ENCODE data around the gene RTP5. TPM values are rescaled to one million over a fixed set of nuclear protein-coding genes. Genes with fewer than 3 reads are reported as not detected.
"Not testable (repeated sequence)": the region's sequence is repeated elsewhere in the genome, so short reads cannot be mapped to it uniquely, and the experiment has no call there.

The RTP5 gene
- total RNA-seq, 2 donors from 2014 or later, result 0.10 TPM; not detected in 1

DNA sequence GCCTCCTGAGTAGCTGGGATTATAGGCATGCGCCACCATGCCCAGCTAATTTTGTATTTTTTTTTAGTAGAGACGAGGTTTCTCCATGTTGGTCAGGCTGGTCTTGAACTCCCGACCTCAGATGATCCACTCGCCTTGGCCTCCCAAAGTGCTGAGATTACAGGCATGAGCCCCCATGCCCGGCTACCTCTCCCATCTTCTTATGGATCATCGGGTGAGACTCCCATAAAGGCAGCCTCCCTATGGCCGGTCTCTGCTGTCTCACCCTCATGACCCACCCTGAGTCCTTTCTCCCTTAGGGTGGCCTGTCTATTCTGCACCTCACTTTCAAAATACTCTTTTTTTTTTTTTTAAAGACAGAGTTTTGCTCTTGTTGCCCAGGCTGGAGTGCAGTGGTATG, 38.3 kb downstream of the RTP5 start:
- peak; percentile 40 for DNase-seq (ENCODE audit: low spot score)
- intact Hi-C loops (cut with DNase I), result not testable (repeated sequence)

DNA sequence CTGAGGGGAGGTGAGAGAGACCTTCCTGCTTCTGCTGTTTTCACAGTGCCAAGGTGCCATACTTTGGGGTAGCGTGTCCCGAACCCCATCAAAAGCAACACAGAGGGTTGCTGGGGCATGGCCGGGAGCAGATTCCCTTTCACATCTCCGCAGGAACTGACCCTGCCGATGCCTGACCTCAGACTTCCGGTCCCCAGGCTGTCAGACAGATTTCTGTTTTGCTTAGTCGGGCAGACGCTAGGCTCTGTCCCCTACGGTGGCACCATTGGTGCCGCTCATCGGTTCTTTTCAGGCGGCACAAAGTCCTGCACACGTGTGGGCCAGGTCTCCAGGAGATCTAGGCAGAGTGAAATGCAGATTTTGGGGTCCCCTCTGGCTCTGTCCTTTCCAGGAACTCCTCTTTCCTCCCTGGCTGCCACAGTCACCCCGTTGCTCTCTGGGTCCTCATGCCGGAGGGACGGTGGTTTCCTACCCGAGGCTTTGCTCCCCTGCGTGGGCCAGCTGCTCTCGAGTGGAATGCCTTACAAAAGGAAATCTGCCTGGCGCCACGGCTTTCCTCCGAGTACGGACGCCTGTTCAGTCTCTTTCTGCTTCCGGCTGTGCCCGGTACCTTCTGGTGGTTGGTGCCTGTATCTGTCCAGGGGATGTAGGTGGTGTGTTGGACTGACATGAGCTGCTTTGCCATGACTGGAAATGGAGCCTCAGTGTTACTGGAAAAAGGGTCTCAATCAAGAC, 39.3 kb downstream of the RTP5 start:
- intact Hi-C loops (cut with DNase I), result no loop called here
- peak; percentile 43 for DNase-seq (ENCODE audit: low spot score)

DNA sequence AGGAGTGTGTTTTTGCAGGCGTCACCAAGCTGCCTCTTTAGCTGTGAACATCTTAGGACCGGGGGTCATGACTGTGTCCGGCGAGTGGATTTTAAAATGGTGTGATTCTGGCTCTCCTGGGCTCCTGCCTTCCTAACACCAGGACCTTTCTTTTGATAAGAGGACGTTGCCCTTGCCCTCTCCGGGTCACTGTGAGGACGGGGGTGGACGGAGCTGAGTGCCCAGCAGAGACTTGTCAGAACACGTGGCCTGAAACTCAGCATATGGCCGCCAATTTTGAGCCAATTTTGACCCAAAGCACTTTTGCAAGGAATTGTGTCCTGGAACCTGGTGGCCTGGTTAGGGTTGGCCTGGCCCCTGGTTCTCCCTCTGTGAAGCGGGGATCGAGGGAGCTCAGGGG, 40.2 kb downstream of the RTP5 start:
- peak; percentile 14 for DNase-seq (ENCODE audit: low spot score)
- intact Hi-C loops (cut with DNase I), result no loop called here

DNA sequence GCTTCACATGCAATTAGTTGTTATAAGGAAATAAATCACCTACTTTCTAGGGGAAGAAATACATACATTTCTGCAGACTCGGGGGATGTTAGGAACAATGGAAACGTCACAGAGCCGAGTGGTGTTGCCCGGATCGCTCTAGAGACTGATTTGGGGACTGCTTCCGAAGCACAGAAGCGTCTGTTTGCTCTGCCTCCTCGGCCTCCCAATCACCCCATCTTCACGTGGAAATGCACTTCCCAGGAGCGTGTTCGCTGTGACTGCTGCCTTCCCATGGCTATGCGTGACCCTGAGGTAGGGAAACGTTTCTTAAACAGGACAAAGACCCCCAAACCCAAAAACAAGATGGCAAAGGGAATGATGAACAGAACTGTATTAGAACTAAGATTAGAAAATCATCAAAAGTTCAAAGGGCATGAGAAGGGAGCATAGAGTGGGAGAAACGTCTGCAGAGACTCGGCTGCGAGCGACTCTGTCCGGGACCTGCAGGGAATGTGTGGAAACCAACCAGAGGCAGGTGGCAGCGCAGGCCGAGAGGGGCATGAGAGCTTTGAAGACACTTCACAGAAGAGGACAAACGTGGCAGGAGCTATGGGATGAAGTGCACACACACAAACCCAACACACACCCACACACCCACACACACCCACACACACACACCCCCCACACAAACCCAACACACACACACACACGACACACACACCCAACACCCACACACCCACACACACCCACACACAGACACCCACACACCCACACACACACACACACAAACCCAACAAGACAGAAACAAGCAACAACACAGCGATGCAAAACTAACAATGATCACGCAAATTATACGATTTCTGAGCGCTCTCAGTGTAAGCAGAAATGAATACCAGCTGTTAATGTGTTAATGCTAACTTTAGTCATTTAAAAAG, 41.3 kb downstream of the RTP5 start:
- intact Hi-C loops (cut with DNase I), result no loop called here
- peak; percentile 56 for DNase-seq (ENCODE audit: low spot score)

DNA sequence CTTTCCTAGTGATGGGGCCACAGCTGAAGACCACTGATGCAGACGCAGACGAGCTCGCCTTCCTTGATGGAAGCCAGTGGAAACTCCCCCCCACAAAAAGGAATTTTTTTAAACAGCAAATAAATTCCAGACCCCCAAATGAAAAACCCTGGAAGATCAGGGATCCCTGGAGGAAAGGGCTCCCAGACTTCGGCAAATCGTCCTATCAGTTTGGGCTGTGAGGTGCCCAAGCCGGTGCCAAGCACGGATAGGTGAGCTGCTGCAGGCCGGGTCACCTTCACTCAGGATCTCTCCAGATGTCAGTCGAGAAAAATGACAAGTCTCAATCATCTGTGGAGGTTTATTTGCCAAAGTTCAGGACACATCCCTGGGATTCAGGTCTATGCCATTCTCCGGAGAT, 42.0 kb downstream of the RTP5 start:
- DNase-seq (ENCODE audit: low spot score), result peak; percentile 51
- intact Hi-C loops (cut with DNase I), result no loop called here

DNA sequence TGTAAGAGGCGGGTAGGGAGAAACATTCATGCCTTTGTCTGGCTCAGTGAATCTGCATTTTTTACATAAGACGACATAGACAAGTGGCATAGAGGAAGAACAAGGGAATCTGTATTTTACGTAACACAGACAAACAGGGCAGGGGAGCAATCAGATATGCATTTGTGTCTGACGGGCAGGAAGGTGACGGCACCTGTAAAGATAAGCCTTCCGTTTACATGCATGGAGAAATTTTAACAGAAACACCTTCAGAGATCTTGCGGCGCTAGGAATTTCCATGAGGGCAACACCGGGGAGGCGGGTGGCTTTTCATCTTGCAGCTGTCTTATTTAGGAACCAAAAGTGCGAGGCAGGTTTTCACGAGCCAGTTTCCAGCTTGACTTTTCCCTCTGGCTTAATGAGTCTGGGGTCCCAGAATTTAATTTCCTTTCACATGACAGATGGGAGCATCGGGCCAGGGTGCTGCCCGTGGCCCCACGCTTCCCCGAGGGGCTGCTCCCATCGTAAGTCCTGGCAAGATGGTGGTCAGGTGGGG, 42.6 kb downstream of the RTP5 start:
- intact Hi-C loops (cut with DNase I), result no loop called here

DNA sequence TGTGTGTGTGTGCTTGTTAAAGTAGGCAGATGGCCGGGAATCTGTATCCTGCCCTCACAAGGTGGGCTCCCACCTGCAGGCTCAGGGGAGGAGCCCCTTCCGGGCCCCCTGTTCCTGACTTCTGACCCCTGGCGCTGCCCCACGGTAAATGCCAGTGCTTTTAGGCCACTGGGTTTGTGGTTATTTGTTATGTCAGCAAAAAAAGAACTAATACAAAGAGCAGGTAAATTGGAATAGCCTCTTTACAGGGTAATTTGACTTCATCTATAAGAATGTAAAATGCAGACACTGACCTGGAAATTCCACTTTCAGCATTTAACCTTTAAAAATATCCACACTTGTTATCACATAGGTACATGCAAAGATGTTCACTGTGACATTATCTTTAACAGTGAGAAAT, 44.2 kb downstream of the RTP5 start:
- intact Hi-C loops (cut with DNase I), result no loop called here
- DNase-seq (ENCODE audit: low spot score), result peak; percentile 20

More for the DNA sequence above, 42.6 kb downstream of the RTP5 start:
- peak; percentile 68 for DNase-seq (ENCODE audit: low spot score)

DNA sequence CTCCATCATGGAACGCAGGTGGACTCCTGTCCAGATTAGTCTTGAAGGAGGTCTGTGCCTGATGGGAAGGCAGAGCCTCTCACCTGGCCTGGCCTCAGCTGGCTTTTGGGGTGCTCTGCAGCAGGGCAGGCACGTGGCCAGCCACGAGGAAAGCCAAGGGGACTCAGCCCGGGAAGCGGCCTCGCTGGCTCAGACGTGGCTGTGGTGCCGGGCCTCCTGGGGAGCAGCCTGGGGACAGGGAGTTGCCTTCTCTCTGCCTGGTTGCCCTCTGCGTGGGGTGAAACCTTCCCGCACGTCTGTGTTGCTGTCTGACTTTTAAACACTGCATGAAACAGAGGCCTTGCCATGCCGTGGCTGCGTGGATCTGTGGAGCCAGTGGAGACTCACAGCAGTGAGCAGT, 45.0 kb downstream of the RTP5 start:
- DNase-seq (ENCODE audit: low spot score), result peak; percentile 67
- intact Hi-C loops (cut with DNase I), result no loop called here

DNA sequence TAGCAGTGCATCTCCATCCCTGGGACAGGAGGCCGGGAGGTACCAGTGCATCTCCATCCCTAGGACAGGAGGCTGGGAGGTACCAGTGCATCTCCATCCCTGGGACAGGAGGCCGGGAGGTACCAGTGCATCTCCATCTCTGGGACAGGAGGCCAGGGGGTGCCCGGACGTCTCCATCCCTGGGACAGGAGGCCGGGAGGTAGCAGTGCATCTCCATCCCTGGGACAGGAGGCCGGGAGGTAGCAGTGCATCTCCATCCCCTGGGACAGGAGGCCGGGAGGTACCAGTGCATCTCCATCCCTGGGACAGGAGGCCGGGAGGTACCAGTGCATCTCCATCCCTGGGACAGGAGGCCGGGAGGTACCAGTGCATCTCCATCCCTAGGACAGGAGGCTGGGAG, 52.1 kb downstream of the RTP5 start:
- intact Hi-C loops (cut with DNase I), result not testable (repeated sequence)
- peak; percentile 20 for DNase-seq (ENCODE audit: low spot score)

DNA sequence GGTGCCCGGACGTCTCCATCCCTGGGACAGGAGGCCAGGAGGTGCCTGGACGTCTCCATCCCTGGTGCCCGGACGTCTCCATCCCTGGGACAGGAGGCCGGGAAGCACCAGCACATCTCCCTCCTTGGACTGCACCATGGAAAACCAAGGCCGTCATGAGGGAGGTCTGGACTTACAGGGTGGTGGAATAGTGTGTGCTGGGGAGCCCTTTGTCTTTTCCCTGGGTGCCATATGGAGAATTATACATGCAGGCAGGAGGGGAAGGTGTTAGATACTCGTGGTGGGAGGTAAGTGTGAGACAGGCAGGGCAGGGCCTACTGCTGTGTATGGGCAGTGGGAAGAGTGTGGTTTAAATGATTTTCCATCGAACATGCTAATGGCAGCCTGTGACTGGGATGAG, 52.9 kb downstream of the RTP5 start:
- peak; percentile 28 for DNase-seq (ENCODE audit: low spot score)
- intact Hi-C loops (cut with DNase I), result no loop called here

DNA sequence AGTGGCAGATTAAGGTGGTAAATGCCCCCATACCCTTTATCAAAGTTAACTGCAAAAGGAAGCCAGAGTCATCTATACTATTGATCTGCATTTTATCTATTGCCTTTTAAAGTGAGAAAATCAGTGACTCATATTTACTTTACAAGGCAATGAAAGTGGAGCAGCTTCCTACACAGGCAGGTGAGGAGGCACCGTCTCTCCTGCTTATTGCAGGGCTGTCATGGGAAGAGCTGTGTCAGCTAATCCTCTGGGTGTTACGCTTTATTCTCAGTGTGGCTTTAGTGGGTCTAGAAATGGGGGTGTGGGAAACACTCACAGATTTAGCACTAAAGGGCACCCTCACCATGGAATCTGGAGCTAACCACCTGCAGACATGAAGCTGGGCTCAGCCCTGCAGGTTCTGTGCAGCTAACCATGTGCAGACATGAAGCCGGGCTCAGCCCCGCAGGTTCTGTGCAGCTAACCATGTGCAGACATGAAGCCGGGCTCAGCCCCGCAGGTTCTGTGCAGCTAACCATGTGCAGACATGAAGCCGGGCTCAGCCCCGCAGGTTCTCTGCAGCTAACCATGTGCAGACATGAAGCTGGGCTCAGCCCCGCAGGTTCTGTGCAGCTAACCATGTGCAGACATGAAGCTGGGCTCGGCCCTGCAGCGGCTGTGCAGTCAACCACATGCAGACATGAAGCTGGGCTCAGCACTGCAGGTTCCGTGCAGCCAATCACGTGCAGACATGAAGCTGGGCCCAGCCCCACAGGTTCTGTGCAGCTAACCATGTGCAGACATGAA, 53.5 kb downstream of the RTP5 start:
- intact Hi-C loops (cut with DNase I), result not testable (repeated sequence)
- peak; percentile 40 for DNase-seq (ENCODE audit: low spot score)

Other genes starting within 250 kb of the RTP5 start
- 10 to 100 TPM; 31.2 to 32.1 TPM for gene THAP4, start 232.6 kb upstream of the RTP5 start, total RNA-seq
- gene ATG4B, start 232.0 kb upstream of the RTP5 start, total RNA-seq, result 10 to 100 TPM; 43.7 to 52.1 TPM
- gene DTYMK, start 182.9 kb upstream of the RTP5 start, total RNA-seq, result 10 to 100 TPM; 12.8 to 14.8 TPM
- 10 to 100 TPM; 17.5 to 18.6 TPM for gene ING5, start 167.7 kb upstream of the RTP5 start, total RNA-seq
- gene D2HGDH, start 135.1 kb upstream of the RTP5 start, total RNA-seq, result 10 to 100 TPM; 12.4 to 18.8 TPM
- gene GAL3ST2, start 92.9 kb upstream of the RTP5 start, total RNA-seq, result not detected
- gene NEU4, start 60.5 kb upstream of the RTP5 start, total RNA-seq, result under 1 TPM in 1 of 2 donors, not detected in 1; 0.38 TPM
- under 1 TPM in 1 of 2 donors, not detected in 1; 0.38 TPM for gene PDCD1, start 10.8 kb upstream of the RTP5 start, total RNA-seq